Neural cell (in vitro differentiated cells): ENCODE measurements around the gene URGCP. TPM values are rescaled to one million over a fixed set of nuclear protein-coding genes. Genes with fewer than 3 reads are reported as not detected.

Source experiments
- H2AFZ ChIP-seq: fragments of 200-600, 300-800 bp; sonication (generic), shearing (Covaris generic); 2 replicates; pipeline ENCODE4 v1.6.0; 2014; ENCODE audit warnings: low read depth, mild to moderate bottlenecking, antibody characterized with exemption, low read length, moderate library complexity
- H3F3A ChIP-seq: fragments of 200-600 bp; shearing (Covaris generic); 2 replicates; pipeline ENCODE4 v1.6.1; 2016; ENCODE audit warnings: mild to moderate bottlenecking, moderate library complexity, mixed read lengths, antibody characterized with exemption, low read length; ENCODE audit not compliant: insufficient read depth, poor library complexity, severe bottlenecking
- H3K27ac ChIP-seq: fragments of 200-600, 300-800 bp; sonication (generic), shearing (Covaris generic); 2 replicates; pipeline ENCODE4 v1.5.1; 2014; ENCODE audit warnings: mild to moderate bottlenecking, low read length, moderate library complexity
- H3K27me3 ChIP-seq: fragments of 300-800, 200-600 bp; sonication (generic), shearing (Covaris generic); 2 replicates; pipeline ENCODE4 v1.6.0; 2014; ENCODE audit warnings: mild to moderate bottlenecking, low read depth, low read length, moderate library complexity; ENCODE audit not compliant: insufficient read depth
- H3K36me3 ChIP-seq: fragments of 300-800, 200-600 bp; sonication (generic), shearing (Covaris generic); 2 replicates; pipeline ENCODE4 v1.5.1; 2014; ENCODE audit warnings: mild to moderate bottlenecking, antibody characterized with exemption, low read length, moderate library complexity; ENCODE audit not compliant: insufficient read depth
- H3K4me2 ChIP-seq: fragments of 300-800, 200-600 bp; sonication (generic), shearing (Covaris generic); 2 replicates; pipeline ENCODE4 v1.6.0; 2014; ENCODE audit warnings: mild to moderate bottlenecking, low read length
- H3K4me3 ChIP-seq: fragments of 300-800, 200-600 bp; sonication (generic), shearing (Covaris generic); 2 replicates; pipeline ENCODE4 v1.5.1; 2014; ENCODE audit warnings: mild to moderate bottlenecking, low read length, moderate library complexity
- H3K79me2 ChIP-seq: fragments of 200-600 bp; shearing (Covaris generic); replicated peaks from 2 replicates; pipeline ENCODE4 v1.6.0; 2014; ENCODE audit warnings: mild to moderate bottlenecking, low read length, moderate library complexity; ENCODE audit not compliant: insufficient read depth
- H3K9ac ChIP-seq: fragments of 300-800, 200-600 bp; sonication (generic), shearing (Covaris generic); 2 replicates; pipeline ENCODE4 v1.6.1; 2016; ENCODE audit warnings: mild to moderate bottlenecking, low read length, mixed read lengths
- H3K9me2 ChIP-seq: fragments of 200-600 bp; shearing (Covaris generic); 2 replicates; pipeline ENCODE4 v1.6.1; 2016; ENCODE audit warnings: mild to moderate bottlenecking, low read length, mixed read lengths; ENCODE audit not compliant: insufficient read depth
- H3K9me3 ChIP-seq: fragments of 200-600, 300-800 bp; sonication (generic), shearing (Covaris generic); 2 replicates; pipeline ENCODE4 v1.6.1; 2016; ENCODE audit warnings: mild to moderate bottlenecking, mixed run types, low read length, moderate library complexity, mixed read lengths
- H4K20me1 ChIP-seq: fragments of 200-600 bp; shearing (Covaris generic); 2 replicates; pipeline ENCODE4 v1.6.1; 2016; ENCODE audit warnings: mild to moderate bottlenecking, mixed run types; ENCODE audit not compliant: insufficient read depth
- CTCF ChIP-seq: fragments of 450-650 bp; IDR thresholded peaks from 2 replicates; pipeline ENCODE4 v1.5.1; 2014; ENCODE audit warnings: antibody characterized with exemption, mild to moderate bottlenecking, moderate library complexity; ENCODE audit not compliant: poor library complexity, severe bottlenecking
- EP300 ChIP-seq: fragments of 450-650 bp; conservative IDR thresholded peaks from 2 replicates; pipeline ENCODE4 v1.6.1; 2014; ENCODE audit warnings: antibody characterized with exemption, mild to moderate bottlenecking, moderate library complexity; ENCODE audit not compliant: poor library complexity, severe bottlenecking
- EZH2 ChIP-seq: fragments of 200-600, 300-800 bp; shearing (Covaris generic), sonication (generic); IDR thresholded peaks from 2 replicates; pipeline ENCODE4 v1.6.1; 2014; ENCODE audit warnings: antibody characterized with exemption, low read length, borderline replicate concordance, mild to moderate bottlenecking; ENCODE audit not compliant: insufficient read depth, poor library complexity, severe bottlenecking
- MXI1 ChIP-seq: fragments of 450-650 bp; conservative IDR thresholded peaks from 2 replicates; pipeline ENCODE4 v1.6.1; 2014; ENCODE audit warnings: antibody characterized with exemption, mild to moderate bottlenecking; ENCODE audit not compliant: poor library complexity, severe bottlenecking
- POLR2AphosphoS5 ChIP-seq: IDR thresholded peaks from 2 replicates; pipeline ENCODE4 v1.6.1; 2012
- RAD21 ChIP-seq: fragments of 450-650 bp; conservative IDR thresholded peaks from 2 replicates; pipeline ENCODE4 v1.6.1; 2014; ENCODE audit warnings: antibody characterized with exemption, mild to moderate bottlenecking, moderate library complexity
- SMC3 ChIP-seq: fragments of 450-650 bp; conservative IDR thresholded peaks from 2 replicates; pipeline ENCODE4 v1.6.1; 2014; ENCODE audit warnings: antibody characterized with exemption, mild to moderate bottlenecking, moderate library complexity; ENCODE audit not compliant: poor library complexity
- TAF1 ChIP-seq: IDR thresholded peaks from 2 replicates; pipeline ENCODE4 v1.6.1; 2012; ENCODE audit warnings: low read depth
- polyA plus RNA-seq: library from polyadenylated mRNA; depleted of rRNA; stranded (reverse); fragments of >200 nt; gene quantifications from 2 replicates; pipeline ENCODE4 v1.2.3, GENCODE V29; 2014

URGCP gene
- polyA plus RNA-seq, 1 donor from 2014 or later: 43.0 TPM

- H3K9me2 ChIP-seq: no peaks in the 10 kb centered on the region
- TF ChIP-seq POLR2AphosphoS5 (no peak), RAD21 (no peak), CTCF (no peak), EP300 (no peak), TAF1 (no peak), EZH2 (no peak), SMC3 (no peak)
- H3K4me3 ChIP-seq: no peak overlapping the region
- H4K20me1 ChIP-seq: no peaks in the 10 kb centered on the region
- H2AFZ ChIP-seq: no peak overlapping the region
- H3K9me3 ChIP-seq: no peaks in the 10 kb centered on the region
- no peaks in the 10 kb centered on the region for H3K79me2 ChIP-seq
- no peak overlapping the region for H3K9ac ChIP-seq
- H3K36me3 ChIP-seq: no peaks in the 10 kb centered on the region
- no peaks in the 10 kb centered on the region for H3F3A ChIP-seq
- H3K27me3 ChIP-seq: no peaks in the 10 kb centered on the region
- H3K4me2 ChIP-seq: no peak overlapping the region
- no peak overlapping the region for H3K27ac ChIP-seq
These were observed 32.6 kb upstream of the URGCP start for GRCh38 chr7:43938892-43939482.

- Histone ChIP-seq H3K36me3 (no peaks in the 10 kb centered on the region), H3K9ac (no peak overlapping the region), H3K4me3 (no peak overlapping the region), H3K9me2 (no peaks in the 10 kb centered on the region), H3K79me2 (no peaks in the 10 kb centered on the region), H3F3A (no peaks in the 10 kb centered on the region), H3K27ac (no peak overlapping the region), H2AFZ (no peak overlapping the region), H4K20me1 (no peaks in the 10 kb centered on the region), H3K9me3 (no peaks in the 10 kb centered on the region), H3K27me3 (no peaks in the 10 kb centered on the region), H3K4me2 (no peak overlapping the region)
- TF ChIP-seq SMC3 (no peak), RAD21 (no peak), MXI1 (no peak), EZH2 (no peak), EP300 (no peak), CTCF (no peak)
These were observed 31.0 kb upstream of the URGCP start for GRCh38 chr7:43937444-43937843.

- H3K9me2 ChIP-seq: no peaks in the 10 kb centered on the region
- no peak for TF ChIP-seq CTCF
- no peak for TF ChIP-seq EZH2
These were observed 27.6 kb upstream of the URGCP start for GRCh38 chr7:43933902-43934560.

More at GRCh38 chr7:43933902-43934560, 27.6 kb upstream of the URGCP start:
- Histone ChIP-seq H3K27ac (no peak overlapping the region), H3K27me3 (no peaks in the 10 kb centered on the region), H3K79me2 (no peaks in the 10 kb centered on the region), H3K4me2 (no peak overlapping the region), H3K9ac (no peak overlapping the region), H2AFZ (no peak overlapping the region), H4K20me1 (no peaks in the 10 kb centered on the region), H3K36me3 (no peaks in the 10 kb centered on the region), H3K9me3 (no peaks in the 10 kb centered on the region), H3F3A (no peaks in the 10 kb centered on the region), H3K4me3 (no peak overlapping the region)
